ENCODE measurements around the gene PSMA3. TPM values are rescaled to one million over a fixed set of nuclear protein-coding genes. Genes with fewer than 3 reads are reported as not detected.

PSMA3 gene
- total and polyA plus RNA-seq, 2 of the 8 experiments (the other 6 are each of a cell fraction or from before 2014, with no cell fraction given), result 285 to 507 TPM

GRCh38 chr14:58309086-58309485 lies 64.4 kb downstream of the PSMA3 start (continued):
- no peak for TF ChIP-seq TAF7 (optimal IDR thresholded peaks at IDR 0.05; ENCODE audit: borderline replicate concordance, low read depth, low read length)
- no peak for TF ChIP-seq GABPA (IDR thresholded peaks at IDR 0.05; ENCODE audit: borderline replicate concordance, insufficient read depth, low read length)
- TF ChIP-seq ZNF274 (IDR thresholded peaks at IDR 0.05; ENCODE audit: borderline replicate concordance, extremely low read depth, low read length), result no peak
- TF ChIP-seq POLR2A (IDR thresholded peaks at IDR 0.05; ENCODE audit: control extremely low read depth in 1 of 2, low read depth in 2 of 2, low read length in 2 of 2), result no peak
